Thoracic aorta (tissue), 2 donors: ENCODE measurements around the gene GPATCH2L. TPM values are rescaled to one million over a fixed set of nuclear protein-coding genes. Genes with fewer than 3 reads are reported as not detected.

Experiments used
- ATAC-seq: fragments of 150-250 bp; one replicate; pipeline ENCODE4 v1.8.0; 2017; ENCODE audit warnings: low read depth; ENCODE audit not compliant: insufficient number of reproducible peaks, low FRiP score
- DNase-seq: peaks from one replicate; pipeline ENCODE4 v3.0.0-alpha.2; 2020; ENCODE audit warnings: low spot score
- H3K27ac ChIP-seq, 2 donors: fragments of 200-600 bp; sonication (generic); 1 replicate in 1 of 2; 2 replicates in 1 of 2; pipeline ENCODE4 v1.5.1; 2016; ENCODE audit warnings: mild to moderate bottlenecking in 2 of 2, moderate library complexity in 2 of 2
- H3K27me3 ChIP-seq: fragments of 200-600 bp; sonication (generic); replicated peaks from 2 replicates; pipeline ENCODE4 v1.6.0; 2016; ENCODE audit warnings: mild to moderate bottlenecking; ENCODE audit not compliant: insufficient read depth
- H3K36me3 ChIP-seq: fragments of 200-600 bp; sonication (generic); one replicate; pipeline ENCODE4 v1.5.1; 2016
- H3K4me1 ChIP-seq, 2 donors: fragments of 200-600 bp; sonication (generic); 1 replicate in 1 of 2; 2 replicates in 1 of 2; pipeline versions ENCODE4 v1.5.1 to v1.6.0; 2016; ENCODE audit warnings: low read depth in 2 of 2, mild to moderate bottlenecking in 1 of 2; ENCODE audit not compliant: control insufficient read depth in 1 of 2
- H3K4me3 ChIP-seq: fragments of 200-600 bp; sonication (generic); 2 replicates; pipeline ENCODE4 v1.5.1; 2016; ENCODE audit warnings: mild to moderate bottlenecking
- H3K9me3 ChIP-seq: fragments of 200-600 bp; sonication (generic); 2 replicates; pipeline ENCODE4 v1.5.1; 2016
- total RNA-seq, 2 donors: library from RNA; depleted of rRNA; stranded (reverse); fragments of >200 nt; gene quantifications; one replicate each; pipeline versions ENCODE4 v1.1.0 to v1.2.3, GENCODE V29; 2016
- TF ChIP-seq, protein P1 (sequence below): fragments of 200-600 bp; sonication (generic); IDR thresholded peaks from one replicate; pipeline ENCODE4 v1.5.1; 2019; ENCODE audit warnings: antibody characterized with exemption

Gene GPATCH2L
- 100 to 1,000 TPM in 1 of 2 donors, 10 to 100 TPM in 1; 29.9 to 124 TPM for total RNA-seq

- Histone ChIP-seq H3K27me3 (no peaks in the 10 kb centered on the region), H3K9me3 (no peaks in the 10 kb centered on the region), H3K4me3 (peak within 1 kb of the TSS; percentile 87), H3K36me3 (peaks cover 7% of the 10 kb centered on the region), H3K4me1 (peaks cover 39 to 44% of the 10 kb centered on the region in 2 donors), H3K27ac (peak within 1 kb of the TSS; percentile 73 to 84)
- ATAC-seq (peak; percentile 97), DNase-seq (peak; percentile 82)
- TF ChIP-seq, protein P1, sequence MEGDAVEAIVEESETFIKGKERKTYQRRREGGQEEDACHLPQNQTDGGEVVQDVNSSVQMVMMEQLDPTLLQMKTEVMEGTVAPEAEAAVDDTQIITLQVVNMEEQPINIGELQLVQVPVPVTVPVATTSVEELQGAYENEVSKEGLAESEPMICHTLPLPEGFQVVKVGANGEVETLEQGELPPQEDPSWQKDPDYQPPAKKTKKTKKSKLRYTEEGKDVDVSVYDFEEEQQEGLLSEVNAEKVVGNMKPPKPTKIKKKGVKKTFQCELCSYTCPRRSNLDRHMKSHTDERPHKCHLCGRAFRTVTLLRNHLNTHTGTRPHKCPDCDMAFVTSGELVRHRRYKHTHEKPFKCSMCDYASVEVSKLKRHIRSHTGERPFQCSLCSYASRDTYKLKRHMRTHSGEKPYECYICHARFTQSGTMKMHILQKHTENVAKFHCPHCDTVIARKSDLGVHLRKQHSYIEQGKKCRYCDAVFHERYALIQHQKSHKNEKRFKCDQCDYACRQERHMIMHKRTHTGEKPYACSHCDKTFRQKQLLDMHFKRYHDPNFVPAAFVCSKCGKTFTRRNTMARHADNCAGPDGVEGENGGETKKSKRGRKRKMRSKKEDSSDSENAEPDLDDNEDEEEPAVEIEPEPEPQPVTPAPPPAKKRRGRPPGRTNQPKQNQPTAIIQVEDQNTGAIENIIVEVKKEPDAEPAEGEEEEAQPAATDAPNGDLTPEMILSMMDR = no peak
Measured at GRCh38 chr14:76151398-76152332, at the start of gene GPATCH2L. Gene GPATCH2L (plus strand): TSS chr14:76151922. CDS start chr14:76154364, 2,442 bp downstream.

- peaks cover 0 to 12% of the 10 kb centered on the region in 2 donors for H3K4me1 ChIP-seq
- no peaks in the 10 kb centered on the region for H3K36me3 ChIP-seq
- H3K9me3 ChIP-seq = no peaks in the 10 kb centered on the region
- no peaks in the 10 kb centered on the region for H3K27me3 ChIP-seq
- ATAC-seq (no peak), DNase-seq (no peak)
- TF ChIP-seq, protein P1 = no peak
- no peak overlapping the region for H3K27ac ChIP-seq
- H3K4me3 ChIP-seq = no peak overlapping the region
Measured at GRCh38 chr14:76104802-76105355, 46.8 kb upstream of the GPATCH2L start.

- Histone ChIP-seq H3K27ac (no peak overlapping the region), H3K4me1 (peaks cover 0 to 7% of the 10 kb centered on the region in 2 donors), H3K4me3 (no peak overlapping the region), H3K27me3 (no peaks in the 10 kb centered on the region), H3K9me3 (no peaks in the 10 kb centered on the region), H3K36me3 (no peaks in the 10 kb centered on the region)
- TF ChIP-seq, protein P1 = no peak
- ATAC-seq = no peak
- DNase-seq = no peak
Measured at GRCh38 chr14:76106188-76106587, 45.5 kb upstream of the GPATCH2L start.

DNA sequence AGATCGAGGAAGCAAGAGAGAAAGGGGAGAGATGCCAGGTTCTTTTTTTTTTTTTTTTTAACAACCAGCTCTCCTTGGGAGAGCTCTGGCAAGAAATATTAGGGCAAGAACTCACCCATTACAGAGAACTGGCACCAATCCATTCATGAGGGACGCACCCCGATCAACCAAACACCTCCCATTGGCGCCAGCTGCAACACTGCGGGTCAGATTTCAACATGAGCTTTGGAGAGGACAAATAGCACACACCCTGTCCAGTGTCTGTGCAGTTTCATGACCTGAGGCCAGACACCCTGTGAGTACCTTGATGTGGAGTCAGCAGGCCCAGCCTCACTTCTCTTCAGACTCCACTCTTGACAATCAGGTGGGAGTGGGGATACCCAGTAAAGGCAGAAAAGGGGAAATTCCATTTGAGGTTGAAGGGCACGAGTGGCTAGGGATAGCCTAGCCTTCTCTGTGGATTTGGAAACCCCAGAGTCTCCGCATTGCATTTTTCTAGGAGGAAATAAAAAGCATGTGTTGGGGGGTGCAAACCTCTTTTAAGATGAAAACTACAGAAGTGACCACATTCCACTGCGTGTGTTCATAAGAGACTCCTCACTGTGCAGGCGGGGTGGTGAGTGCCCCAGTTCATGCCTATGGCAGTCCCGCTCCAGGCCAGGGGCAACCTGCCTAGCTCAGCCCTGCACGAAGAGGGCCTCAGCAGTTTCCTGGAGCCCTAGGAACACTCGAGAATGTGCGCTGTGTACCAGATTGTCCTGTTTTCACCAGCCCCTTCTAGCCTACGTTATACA, 42.4 kb upstream of the GPATCH2L start:
- ATAC-seq (no peak), DNase-seq (no peak)
- H3K27ac ChIP-seq = no peak overlapping the region
- H3K36me3 ChIP-seq = no peaks in the 10 kb centered on the region
- no peak overlapping the region for H3K4me3 ChIP-seq
- no peaks in the 10 kb centered on the region for H3K9me3 ChIP-seq
- TF ChIP-seq, protein P1 = no peak
- no peaks in the 10 kb centered on the region for H3K27me3 ChIP-seq
- H3K4me1 ChIP-seq = no peaks in the 10 kb centered on the region
